Activated CD4-positive, alpha-beta T cell treated with anti-CD3 and anti-CD28 coated beads, Interleukin-2, amount 50 U/mL, for 4 hours (primary cell): ENCODE results near the gene FIGN.

ENCODE experiments used
- DNase-seq, 2 experiments: peaks; one replicate each; pipeline ENCODE4 v3.0.0-alpha.2; 2020

Gene FIGN

DNA sequence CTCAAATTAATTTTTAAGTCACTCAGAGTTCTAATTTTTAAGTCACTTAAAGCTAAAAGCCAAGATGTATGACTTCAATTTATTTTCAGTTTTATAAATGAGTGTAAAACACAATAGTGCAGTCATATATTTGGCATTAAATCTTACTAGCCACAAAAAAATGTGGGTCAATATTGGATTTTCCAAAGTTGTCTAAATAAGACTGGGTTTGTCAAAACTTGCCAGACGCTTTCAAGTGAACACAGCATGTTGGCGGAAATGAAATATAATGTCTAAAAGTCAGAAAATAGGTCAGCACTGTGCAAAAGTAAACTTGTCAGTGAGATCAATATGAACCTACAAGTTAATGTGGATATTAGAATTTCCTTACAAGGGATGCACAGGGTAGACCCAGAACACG is 128.9 kb downstream of the FIGN start:
- DNase-seq, result no peak

DNA sequence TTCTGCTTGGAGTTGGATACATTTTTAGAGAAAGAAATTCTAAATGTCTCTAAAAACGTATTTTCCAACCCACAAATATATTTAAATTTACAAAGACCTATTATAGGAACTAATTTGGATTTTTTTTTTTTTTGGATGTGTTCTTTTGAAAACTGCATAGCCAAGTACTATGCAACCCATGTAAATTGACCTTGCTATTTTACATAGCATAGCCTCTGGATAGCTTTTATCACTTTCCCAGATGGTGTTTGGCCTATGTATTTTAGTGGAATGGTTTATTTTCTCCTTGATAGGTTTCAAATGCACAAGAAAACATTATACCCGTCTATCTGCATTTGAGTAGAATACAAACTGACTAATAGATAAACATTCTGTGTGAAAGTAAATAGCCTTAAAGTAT is 130.0 kb downstream of the FIGN start:
- no peak for DNase-seq

DNA sequence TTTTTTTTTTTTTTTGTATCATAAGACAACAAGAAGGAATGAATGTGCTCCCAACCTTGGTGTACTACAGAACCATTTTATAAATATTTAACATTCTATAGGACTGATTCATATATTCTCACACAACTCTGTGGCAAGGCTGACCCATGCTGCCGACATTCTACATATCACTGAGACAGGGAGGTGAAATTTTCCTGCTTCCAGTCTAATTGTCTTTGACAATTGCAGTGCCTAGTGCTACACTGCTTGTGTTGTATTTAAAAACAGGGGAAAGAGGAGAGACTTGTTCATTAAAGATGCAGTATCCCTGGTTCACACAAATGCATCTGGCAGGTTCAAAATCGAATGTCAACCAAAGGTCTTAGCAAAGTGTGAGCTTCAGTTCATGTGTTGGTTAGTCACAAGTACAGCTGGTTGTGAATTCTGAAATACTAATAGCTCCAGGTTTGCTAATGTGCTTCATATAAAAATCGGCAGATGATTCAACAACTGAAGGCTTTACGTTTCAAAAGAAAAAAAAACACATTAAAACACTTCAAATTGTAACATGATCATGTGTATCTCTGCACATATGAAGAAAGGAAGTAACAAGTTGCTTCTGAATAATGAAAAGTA is 130.8 kb downstream of the FIGN start:
- DNase-seq, result no peak

DNA sequence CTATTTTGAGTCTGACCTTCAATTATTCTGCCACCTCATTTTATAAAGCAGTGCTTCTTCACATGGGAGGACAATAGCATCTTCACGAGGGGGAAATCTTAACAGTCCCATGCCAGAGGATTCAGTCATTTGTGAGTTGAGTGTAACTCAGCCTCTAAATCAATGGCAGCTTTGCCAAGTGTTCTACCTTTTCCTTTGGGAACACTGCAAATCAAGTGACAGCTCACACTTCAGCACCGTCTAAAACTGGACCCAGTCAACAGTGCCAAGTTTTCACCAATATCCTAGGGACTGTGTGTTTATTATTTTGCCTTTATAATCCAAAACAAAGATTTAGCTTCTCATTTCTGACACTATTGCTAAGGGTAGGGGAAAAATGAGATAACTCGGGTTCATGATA is 133.6 kb downstream of the FIGN start:
- no peak for DNase-seq

DNA sequence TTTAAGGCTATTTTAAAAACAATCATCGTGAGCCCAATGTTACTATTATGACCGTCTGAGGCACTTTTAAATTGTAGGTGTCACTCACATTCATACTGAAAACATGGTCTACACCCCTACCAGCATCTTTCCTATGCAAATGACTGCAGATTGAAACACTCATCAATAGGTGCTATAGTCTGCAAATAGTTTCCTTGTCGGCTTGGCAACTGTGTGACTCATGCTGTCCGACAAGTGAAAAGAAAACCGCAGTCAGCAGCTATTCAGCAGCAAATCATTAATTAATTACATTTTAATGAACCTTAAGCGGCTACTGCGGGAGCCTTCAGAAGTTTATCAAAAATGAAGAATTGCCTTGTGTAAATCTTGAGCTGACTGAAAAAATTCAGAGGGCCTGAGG is 134.4 kb downstream of the FIGN start:
- no peak for DNase-seq

DNA sequence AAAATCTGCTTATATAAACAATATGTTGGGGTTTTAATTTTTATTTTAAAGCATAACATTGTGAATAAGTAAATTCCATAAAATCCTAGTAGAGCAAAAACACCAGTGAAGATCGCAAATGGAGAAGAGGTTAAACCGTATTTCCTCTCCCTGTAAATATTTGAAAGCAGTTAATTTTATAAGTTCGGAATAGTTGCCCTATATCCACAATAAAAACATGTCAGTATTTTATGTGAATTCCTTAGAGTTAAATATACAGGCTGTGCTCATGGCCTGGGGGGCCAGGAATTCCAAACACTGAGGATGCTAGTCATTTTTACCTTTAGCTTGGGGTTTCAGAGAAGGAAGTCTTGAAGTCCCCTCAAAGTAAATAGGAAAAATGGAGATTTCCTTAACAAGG is 135.0 kb downstream of the FIGN start:
- no peak for DNase-seq

DNA sequence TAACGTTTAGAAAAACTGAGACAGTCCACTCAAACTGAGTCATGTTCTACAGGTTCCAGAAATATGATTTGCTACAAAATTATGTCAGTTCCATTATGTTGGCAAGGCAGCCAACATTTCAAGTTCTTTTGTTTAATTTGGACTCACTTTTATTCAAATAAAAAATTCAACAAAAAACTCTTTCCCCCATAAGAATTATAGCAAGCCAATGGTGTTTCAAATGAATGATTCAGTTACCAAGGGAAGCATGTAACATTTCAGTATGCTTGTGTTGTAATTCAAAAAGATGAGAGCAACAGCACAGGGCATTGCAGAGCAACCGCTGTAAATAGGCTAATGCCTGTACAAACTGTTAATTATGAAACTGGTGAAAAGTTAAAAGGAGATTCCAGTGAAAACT is 140.8 kb downstream of the FIGN start:
- no peak for DNase-seq

DNA sequence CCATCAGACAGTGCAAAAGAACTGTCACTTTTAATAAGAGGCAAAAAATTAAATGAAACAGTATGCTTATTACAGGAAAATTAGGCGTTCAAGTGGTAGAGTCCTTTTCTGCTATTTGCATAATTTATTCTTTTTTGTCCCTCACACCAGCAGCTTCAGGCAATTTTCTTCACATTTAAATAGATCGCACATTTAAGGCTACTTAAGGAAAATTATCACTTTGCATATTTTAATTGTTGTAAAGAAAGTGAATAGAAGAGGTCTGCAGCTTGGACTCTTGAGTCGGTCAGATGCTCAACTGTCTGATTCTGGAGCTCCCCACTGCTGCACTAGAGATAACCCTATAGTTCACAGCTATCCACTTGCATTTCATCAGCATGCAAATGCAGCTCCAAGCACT is 141.3 kb downstream of the FIGN start:
- DNase-seq, result no peak

DNA sequence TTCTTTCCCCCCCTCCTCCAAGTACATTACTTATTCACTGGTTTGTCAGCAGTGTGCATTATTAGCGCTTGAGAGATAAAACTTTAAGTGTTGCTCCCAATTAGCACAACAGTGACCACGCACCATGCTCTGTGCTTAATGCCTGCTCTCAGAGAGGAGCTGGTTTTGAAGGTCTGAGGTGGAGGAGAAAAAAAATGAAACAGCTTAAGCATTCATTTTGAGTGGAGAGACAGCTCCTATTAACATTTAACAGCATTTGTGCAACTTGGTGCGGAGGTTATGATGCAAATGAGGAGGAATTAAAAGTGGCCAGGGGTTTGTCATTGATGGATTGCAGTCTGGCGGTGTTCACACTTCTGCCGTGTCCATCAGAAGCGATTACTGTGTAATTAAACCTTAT is 141.8 kb downstream of the FIGN start:
- DNase-seq, result no peak

DNA sequence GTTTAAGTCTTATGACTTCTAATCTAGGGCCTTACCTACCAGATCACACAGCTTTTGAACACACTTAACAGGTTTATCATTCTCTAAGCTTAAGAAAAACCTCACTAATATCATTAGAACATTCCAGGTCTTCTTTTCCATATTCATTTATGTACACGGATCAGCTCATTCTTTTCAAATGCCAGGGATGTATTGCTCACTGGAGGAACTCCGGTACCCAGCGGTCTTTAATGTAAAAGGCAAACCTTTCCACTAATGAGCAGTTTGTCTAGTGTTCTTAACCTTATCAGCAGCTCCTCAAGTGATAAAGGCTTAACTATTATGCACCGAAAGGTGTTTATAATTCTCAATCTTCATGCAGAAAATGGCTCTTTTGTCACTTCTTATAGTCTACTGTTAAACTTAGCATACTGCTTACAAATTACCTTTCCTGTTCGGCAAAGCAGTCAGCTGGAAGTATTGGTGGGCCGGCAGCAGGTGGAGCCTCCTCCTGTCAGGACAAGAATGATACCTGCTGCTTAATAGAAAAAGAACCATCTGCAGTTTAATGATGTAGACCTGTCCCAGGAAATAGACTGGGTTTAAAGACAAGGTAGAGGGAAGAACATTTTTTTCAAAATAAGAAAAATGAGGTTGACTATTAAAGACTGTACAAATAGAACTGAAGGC is 142.7 kb downstream of the FIGN start:
- no peak for DNase-seq

DNA sequence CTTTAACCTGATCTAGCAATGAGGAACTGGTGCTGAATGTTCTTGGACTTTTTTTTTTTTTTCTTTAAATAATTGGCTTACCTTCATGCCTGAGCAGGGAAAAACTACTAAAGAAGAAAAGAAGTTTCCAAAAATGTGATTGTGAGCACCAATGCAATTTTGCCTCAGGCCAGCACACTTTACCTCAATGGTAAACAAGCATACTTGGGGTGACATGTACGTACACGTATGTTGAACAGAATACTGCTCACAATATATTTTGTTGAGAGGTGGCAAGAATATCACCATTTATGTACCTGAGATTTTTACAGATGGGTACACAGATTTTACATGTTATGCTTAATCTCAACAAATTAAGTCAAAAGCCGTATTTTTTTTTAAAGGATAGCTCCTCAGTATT is 144.3 kb downstream of the FIGN start:
- no peak for DNase-seq

DNA sequence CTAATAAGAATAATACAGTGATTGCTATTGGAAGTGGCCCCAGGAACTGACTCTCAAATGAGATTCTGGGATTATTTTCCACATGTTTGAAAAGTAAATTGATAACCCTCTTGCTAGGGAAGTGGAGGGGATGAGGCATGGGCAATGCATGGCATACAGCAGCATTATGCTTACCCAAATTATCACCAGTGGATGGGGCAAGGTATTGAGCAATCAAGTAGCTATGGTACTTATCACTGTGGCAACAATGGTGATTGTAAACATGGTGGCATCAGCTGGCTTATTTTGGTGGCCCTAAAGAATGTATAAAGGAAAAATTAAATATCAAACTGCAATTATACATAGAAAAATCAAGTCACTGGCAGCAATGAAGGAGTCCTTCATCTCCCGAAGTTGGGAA is 155.1 kb downstream of the FIGN start:
- no peak for DNase-seq

DNA sequence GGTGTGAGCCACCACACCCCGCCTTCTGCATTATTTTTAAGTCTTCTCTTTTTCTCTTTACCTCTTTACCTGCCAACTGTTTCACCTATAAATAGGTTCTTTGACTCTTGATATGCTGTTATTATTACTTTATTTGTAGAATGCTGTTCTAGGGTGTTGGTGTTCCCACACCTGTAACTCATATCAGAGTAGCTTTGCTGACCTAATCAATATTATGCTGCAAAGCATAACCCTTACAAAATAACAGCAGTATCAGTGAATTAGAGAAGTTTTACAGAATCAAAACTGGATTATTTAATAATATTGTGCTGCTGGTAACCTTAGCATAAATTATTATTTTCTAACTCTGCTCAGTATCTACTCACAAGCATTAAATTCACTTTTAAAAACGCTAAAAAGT is 161.5 kb downstream of the FIGN start:
- no peak for DNase-seq

DNA sequence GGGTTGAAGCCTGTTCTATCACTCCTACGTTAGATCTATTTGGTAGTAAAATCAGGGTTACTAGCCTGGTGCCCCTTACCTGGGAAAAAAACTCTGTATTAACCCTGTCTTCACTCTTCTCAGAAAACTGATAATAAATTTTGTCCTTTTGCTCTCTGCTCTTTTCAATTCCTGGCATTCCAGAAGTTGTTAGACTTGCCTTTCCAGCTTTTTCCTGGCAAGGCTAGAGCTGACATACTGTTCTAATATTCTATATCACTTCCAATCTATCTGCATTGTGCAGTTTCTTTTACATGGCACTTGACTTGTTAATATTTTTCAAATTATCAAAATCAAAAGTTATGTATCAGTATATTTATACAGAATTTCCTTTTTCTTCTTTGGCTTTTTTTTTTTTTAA is 162.2 kb downstream of the FIGN start:
- DNase-seq, result no peak

DNA sequence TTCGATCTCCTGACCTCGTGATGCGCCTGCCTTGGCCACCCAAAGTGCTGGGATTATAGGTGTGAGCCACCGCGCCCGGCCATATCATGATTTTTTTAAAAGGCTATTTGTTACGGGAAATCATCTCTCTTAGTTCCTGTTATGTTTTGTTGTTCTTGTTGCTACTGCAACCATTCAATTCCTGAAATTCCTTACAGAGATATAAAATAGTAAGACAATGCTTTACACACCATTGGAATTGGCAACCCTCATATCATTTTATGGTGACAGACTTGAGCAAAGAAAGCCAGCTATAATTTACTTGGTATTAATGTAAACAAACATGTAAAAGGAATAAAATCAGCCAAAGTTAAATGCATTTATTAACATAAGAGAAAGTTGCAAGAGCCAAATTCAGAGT is 163.0 kb downstream of the FIGN start:
- no peak for DNase-seq

DNA sequence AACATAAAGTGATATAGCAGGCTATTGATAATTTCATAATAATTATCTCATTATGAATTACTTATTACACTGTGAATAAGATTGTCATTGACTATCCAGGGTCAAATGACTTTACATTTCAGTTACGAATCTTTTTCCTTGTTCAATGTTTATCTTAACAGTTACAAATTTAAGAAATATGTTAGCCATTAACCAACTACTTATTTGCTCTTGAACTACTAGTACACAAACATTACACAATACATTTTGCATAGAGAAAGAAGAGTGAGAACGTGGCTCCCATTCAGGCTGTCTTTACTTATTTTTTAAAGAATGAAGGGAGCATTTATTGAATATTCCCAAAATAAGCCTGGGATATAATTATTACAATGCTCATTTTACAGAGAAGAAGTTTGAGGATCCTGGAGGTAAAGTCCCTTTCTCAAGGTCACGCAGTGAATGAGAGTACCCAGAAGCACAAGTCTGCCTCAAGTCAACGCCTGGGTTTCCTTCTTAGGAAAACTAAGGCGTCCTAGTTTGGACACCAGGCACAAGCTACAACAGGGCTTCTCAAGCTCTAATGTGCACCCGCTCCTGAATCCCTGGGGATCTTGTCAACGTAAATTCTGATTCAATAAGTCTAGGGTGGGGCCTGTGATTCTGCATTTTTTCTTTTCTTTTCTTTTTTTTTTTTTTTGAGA is 164.2 kb downstream of the FIGN start:
- DNase-seq, result no peak

DNA sequence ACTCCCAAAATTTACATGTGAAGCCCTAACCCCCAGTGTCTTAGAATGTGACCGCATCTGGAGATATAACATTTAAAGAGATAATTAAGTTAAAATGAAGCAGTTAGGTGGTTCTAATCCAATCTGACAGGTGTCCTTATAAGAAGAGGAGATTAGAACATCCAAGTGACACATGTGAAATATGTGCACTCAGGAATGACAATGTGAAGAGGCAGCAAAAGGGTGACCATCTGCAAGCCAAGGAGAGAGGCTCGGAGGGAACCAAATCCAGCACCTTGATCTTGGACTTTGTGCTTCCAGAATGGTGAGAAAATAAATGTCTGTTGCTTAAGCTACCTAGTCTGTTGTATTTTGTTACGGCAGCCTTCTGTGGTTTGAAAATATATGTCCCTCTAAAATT is 165.4 kb downstream of the FIGN start:
- DNase-seq, result no peak

DNA sequence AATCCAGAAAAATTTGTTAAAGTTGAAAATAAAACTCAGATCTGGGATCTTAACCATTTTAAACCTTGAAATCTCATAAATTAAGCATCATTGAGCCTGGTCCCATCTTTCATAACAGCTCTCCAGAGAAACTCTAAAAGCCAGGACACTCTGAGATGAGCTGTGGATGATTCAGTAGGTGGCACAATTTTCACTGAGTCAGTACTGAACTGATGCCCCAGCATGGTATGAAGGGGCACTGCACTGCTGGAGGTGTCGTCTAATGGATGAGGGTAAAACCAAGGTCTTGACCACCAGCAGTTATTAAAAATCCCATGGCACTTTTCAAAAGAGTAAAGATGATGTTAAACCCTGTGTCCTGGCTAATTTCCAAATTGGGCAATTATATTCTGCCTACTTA is 170.6 kb downstream of the FIGN start:
- DNase-seq, result no peak

DNA sequence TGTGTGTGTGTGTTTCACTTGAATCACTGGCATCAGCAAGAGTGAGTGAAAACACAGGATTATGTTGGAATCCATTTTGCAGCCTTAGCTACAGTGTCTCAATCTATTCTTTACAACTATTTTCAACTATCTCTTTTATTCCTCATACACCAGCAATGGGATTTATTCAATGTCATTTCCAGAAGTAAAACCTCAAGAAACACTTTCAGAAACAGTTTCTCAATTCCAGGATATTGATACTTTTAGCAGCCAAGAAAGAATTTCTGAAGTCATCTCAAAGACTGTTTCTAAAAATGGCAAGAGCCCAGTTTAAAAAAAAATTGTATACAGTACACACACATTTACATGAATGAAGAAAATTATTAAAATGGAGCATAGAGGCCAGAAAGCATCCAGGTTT is 171.6 kb downstream of the FIGN start:
- DNase-seq, result no peak

DNA sequence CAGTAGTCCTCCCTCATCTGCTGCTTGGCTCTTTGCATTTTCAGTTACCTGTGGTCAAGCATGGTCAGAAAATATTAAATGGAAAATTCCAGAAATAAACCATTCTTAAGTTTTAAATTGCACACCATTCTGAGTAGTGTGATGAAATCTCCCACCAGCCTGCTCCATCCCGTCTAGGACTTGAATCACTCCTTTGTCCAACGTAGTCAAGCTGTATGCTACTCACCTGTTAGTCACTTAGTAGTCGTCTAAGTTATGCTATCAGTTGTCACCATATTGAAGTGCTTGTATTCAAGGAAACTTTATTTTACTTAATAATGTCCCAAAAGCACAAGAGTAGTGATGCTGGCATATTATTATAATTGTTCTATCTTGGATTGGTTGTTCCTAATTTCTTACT is 172.5 kb downstream of the FIGN start:
- DNase-seq, result no peak

DNA sequence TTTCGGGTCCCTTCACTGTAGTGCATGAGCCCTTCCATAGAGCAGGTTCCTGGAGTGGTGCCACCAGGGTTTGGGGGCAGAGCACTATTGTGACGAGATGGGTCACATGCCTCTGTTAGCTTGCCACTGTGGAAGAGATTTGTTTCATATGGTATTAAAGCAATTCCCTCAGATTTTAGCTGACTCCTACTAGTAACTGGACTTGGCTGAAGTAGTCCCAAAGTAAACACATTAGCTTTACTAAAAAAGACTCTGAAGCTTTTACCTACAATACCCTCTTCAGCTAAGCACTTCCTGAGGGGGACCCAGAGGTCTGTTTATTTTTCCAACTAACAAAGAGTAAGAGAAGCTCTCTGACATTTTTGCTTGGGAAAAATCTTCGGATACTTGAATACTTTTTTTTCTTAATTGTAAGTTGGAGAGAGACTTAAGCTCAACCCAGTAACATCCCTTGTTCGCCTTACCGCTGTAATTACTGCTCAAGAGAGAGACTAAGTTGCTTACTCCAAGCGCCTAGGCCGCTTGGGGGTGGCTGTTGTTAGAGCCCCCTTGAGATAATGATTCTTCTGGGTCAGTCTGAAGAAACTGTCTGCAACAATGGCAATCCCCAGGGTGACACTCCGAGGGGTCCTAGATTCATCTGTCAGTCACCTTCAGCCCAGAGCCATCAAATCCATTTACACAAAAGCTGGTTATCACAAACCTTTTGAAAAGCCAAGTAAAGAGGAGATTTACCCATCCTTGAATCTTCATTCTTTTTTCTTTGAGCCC is 177.4 kb downstream of the FIGN start:
- no peak for DNase-seq

DNA sequence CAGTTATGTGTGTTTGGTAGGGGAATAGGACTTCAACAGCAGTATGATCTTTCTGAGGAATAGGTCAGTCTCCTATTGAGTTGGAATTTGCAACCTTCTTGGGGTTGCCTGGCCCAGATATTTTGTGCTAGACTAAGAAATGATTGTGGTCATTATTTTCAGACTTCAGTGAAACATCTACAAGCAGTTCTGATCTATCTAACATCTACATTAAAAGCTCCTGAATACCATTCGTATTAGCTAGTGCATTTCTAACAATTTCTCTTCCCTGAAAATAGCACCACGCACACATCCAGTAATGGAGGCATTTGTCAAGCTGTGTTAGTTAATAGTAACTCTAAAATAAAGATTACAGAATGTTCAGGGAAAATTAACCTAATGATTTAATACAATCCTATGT is 179.3 kb downstream of the FIGN start:
- DNase-seq, result no peak

DNA sequence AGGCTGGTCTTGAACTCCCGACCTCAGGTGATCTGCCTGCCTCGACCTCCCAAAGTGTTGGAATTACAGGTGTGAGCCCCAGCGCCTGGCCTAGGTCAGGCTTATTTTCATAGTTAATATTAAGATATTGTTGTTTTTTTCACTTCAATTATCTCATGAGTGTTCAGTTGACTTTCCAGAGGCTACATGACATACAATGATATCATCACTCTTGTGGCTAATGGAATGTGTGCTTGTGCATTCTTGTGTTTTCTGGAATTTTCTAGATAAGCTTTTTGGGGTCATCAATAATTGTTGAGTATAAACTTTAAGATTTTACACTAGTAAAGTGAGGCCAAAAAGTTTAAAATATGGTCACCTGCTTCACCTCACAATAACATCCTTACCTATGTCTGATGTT is 180.9 kb downstream of the FIGN start:
- DNase-seq, result no peak

DNA sequence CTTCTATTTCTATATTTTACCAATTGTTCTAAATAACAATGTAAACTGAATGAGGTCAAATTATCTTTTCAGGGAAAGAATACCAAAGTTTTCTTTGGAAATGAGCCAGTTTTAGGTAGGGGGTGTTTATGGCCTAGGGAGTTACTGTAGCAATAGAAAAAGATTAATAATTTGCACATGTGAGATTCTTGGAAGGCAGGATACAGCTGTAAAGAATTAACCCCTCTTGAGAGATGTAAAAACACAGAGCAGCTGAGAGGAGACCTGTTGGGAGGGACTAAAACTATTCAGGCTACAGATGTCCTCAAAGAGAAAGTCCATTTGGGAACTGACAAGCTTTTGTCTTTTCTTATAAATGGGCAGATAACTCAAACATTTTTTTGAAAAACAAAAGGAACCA is 182.2 kb downstream of the FIGN start:
- DNase-seq, result no peak
